ENCODE results near the gene CACYBP.

The CACYBP gene

DNA sequence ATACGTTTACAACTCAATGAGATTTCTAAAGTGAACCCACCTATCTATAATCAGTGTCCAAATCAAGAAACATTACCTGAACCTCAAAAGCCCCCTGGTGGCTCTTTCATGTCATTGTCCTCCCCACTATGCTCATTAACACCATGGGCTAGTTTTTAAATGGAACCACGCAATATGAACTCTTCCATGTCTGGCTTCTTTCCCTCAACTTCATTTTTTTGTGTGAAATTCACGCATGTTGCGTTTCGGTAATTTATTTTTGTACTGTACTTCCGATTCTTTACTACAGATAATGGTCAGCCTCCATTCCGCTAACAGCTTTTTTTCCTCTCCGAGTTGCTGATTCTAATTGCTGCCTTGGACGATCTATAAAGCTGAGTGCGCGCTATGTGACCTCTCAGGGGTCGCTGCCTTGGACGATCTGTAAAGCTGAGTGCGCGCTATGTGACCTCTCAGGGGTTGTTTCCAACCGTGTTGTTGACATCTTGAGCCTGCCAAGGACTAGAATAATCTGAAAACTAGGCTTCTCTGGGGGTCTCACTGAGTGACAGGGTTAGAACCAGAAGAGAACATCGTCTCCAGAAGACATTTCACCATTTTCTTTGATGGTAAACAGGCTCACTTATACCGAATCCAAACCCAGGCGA is 1.1 kb upstream of the CACYBP start:
- TF ChIP-seq, protein P1, sequence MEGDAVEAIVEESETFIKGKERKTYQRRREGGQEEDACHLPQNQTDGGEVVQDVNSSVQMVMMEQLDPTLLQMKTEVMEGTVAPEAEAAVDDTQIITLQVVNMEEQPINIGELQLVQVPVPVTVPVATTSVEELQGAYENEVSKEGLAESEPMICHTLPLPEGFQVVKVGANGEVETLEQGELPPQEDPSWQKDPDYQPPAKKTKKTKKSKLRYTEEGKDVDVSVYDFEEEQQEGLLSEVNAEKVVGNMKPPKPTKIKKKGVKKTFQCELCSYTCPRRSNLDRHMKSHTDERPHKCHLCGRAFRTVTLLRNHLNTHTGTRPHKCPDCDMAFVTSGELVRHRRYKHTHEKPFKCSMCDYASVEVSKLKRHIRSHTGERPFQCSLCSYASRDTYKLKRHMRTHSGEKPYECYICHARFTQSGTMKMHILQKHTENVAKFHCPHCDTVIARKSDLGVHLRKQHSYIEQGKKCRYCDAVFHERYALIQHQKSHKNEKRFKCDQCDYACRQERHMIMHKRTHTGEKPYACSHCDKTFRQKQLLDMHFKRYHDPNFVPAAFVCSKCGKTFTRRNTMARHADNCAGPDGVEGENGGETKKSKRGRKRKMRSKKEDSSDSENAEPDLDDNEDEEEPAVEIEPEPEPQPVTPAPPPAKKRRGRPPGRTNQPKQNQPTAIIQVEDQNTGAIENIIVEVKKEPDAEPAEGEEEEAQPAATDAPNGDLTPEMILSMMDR (conservative IDR thresholded peaks at IDR 0.05) = peak; percentile 89
- no peak for TF ChIP-seq ZFX (IDR thresholded peaks at IDR 0.05)
- H3K27ac ChIP-seq = peak overlapping the region; percentile 98

DNA sequence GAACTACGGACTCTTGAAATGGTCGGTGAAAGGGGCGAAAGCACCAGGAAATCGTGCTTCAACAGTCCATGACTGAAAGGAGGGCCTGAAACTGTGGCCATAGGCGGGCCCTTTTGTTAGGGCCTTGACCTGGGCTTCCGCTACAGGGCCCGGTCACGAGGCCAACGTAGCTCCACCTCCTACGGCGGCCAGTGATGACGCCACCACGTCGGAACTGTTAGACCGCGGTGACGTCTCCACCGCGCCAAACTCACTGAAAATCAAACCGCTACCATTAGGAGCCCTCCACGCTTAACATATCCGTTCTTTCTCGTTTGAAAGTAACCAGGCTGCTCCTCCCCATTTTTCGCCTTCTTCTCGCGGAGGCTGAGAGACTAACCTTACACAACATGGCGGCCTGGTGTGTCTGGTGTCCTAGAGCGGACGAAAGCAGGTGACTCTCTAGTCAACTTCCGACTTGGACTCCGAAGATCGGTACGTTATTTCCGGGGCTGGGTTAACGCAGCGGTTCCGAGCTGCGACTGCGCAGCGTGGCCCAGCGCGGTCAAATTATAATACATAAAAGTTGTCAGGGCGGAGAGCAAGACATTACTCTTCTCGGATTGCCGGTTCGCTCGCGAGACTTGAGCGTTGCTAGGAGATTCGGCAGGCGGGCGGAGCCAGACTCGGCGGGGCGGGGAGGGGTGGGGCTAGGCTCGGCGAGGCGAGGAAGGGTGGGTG is 371 bp upstream of the CACYBP start:
- peak; percentile 81 for TF ChIP-seq ZFX (IDR thresholded peaks at IDR 0.05)
- TF ChIP-seq, protein P1 (conservative IDR thresholded peaks at IDR 0.05) = no peak
- H3K27ac ChIP-seq = peak overlapping the region; percentile 98

DNA sequence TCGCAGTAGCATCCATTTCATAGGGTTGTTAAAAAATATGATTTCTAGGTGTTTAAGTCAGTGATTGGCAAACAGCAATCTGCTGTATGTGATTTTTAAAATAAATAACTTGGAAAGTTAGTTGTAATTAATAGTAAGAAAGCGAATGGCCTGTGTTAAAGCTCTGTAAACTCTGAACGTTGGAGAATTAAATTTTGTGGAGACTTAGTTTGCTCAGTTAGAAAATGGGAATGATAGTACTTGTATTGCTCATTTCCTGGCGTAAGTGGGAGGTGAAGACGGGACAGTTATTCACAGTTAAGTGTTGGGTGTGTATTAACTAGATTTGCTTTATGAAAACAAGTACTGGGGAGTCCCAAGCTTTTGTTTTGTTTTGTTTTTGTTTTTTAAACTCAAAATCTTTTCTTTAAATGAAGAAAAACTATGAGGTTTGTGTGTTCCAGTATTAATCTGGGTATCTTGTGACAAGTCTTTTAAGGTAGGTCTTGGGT is 995 bp downstream of the CACYBP start:
- TF ChIP-seq, protein P1 (conservative IDR thresholded peaks at IDR 0.05) = no peak
- no peak for TF ChIP-seq ZFX (IDR thresholded peaks at IDR 0.05)
- peak overlapping the region; percentile 98 for H3K27ac ChIP-seq

DNA sequence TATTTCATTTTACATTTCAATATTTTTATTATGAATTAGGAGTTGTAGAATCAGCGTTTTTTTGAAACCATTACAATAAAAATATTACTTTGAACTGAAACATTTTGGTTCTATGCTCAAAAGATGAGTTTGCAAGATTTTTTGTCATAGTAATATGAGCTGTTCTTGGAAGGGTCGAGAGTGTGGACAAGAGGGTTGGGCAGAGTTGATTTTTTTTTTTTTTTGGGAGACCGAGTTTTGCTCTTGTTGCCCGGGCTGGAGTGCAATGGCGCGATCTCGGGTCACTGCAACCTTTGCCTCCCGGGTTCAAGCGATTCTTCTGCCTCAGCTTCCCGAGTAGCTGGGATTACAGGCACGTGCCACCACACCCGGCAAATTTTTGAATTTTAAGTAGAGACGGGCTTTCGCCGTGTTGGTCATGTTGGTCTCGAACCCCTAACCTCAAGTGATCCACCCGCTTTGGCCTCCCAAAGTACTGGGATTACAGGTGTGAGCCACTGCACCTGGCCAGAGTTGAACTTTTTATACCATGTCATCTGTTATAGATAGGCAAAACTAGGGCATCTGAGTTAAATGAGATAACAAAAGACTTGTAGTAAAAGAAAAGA is 3.3 kb downstream of the CACYBP start:
- TF ChIP-seq, protein P1 (conservative IDR thresholded peaks at IDR 0.05) = no peak
- no peak for TF ChIP-seq ZFX (IDR thresholded peaks at IDR 0.05)
- no peak overlapping the region for H3K27ac ChIP-seq

DNA sequence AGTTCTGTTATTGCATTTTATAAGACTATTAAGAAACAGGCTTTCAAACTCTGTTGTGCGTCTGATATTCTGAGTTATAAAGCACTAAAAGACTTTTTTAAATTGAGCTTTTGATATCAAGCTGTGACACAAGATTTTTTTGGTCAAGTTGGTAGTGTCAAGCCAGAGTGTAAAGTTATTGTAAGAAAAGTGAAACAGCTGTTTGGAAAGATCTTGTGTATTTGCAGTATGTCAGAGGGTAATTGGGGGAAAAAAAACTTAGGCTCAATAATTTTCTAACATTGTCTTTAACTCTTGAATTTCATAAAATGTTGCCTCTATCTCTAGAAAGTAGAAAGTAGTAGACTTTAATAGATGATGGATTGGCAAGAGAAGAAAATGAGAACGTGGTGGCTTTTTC is 3.8 kb downstream of the CACYBP start:
- no peak overlapping the region for H3K27ac ChIP-seq
- TF ChIP-seq ZFX (IDR thresholded peaks at IDR 0.05) = no peak
- TF ChIP-seq, protein P1 (conservative IDR thresholded peaks at IDR 0.05) = no peak

DNA sequence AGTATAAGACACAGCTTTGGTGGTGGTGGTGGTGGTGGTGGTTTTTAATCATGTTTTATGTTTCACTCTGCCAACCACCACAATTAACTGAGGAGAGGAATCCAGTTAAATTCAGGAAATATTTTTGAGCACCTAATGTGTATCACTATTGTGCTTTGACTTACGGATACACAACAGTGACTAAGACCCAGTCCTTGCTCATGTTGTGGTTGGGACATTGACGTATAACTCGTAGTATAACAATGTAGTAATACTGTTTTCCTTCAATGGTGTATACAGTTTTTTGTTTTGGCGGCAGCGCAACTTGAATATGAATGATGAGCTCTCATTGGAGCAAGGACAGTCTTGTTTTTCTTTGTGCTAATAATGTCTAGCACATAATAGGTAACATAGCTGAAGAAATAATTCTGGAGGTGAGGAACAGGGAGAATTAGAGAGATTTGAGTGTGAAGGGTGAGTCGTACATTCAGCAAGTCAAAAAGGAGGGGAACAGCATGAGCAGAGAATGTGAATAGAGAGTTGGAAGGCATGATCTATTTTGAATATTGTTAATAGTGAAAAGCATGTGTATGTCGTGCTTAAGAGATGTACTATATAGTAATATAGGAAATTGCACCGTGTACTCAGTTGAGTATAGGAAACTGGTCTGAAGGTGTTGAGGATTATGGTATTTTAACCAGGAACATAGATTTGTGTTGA is 5.5 kb downstream of the CACYBP start:
- TF ChIP-seq, protein P1 (conservative IDR thresholded peaks at IDR 0.05) = no peak
- TF ChIP-seq ZFX (IDR thresholded peaks at IDR 0.05) = no peak
- no peak overlapping the region for H3K27ac ChIP-seq

All from C4-2B (cell line).